CD1c-positive myeloid dendritic cell (primary cell): ENCODE measurements around the gene DDX54.
"Not testable (repeated sequence)": the region's sequence is repeated elsewhere in the genome, so short reads cannot be mapped to it uniquely, and the experiment has no call there.

ENCODE experiments used
- DNase-seq: peaks from one replicate; pipeline ENCODE4 v3.0.0-alpha.2; 2016; ENCODE audit errors: extremely low spot score

Gene DDX54

DNA sequence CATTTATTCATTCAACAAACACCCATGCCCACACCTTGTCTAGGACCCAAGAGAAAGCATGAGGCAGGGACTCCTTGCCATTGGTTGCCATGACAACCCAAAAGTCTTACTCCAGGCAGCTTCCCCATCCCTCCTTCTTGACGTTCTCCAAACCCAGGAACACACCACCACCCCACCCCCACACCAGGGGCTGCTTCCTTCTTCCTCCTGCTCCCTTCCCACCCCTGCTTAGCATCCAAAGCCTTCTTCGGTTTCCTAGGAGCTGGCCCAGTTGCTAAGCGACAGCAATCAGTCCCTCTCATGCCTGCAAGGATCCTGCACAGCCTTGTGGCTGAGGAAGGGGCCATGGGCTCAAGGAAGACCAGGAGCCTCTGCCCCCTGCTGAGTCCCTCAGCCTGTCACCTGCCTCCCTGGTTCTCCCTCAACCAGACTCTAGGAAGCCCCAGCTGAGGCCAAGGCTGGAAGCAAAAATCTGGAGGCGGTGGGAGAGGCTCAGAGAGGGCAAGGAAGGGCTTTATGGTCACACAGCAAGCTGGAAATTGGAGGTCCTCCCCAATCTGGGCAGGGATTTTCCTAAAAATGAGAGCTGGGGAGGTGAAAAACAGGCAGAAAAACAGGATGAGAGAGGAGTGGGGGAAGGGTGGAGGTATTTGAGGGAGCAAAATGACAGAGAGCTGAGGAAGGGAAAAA is 65.2 kb downstream of the DDX54 start:
- peak; percentile 36 for DNase-seq

DNA sequence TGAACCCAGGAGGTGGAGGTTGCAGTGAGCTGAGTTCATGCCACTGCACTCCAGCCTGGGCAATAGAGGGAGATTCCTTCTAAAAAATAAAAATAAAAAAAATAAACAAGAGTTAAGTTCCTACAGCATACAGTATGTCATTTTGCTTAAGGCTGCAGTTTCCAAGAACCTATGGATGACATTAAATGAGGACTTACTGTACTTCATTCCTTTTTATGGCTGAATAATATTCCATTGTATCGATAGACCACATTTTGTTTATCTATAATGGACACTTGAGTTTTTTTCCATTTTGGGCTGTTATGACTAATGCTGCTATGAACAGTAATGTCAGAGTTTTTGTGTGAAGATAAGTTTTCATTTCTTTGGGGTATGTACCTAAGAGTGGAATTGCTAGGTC is 67.1 kb downstream of the DDX54 start:
- no peak for DNase-seq

DNA sequence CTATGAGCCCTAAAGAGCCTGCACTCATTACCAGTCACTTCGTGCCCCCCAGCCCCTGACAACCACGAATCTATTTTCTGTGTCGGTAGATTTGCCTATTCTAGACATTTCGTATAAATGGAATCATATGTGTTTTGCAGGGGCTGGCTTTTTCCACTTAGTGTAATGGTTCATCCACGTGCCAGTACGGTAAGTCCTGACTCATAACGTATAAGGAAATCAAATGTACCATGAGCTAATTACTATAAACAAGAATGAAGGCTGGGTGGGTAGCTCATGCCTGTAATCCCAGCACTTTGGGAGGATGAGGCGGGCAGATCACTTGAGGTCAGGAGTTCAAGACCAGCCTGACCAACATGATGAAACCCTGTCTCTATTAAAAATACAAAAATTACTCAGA is 67.6 kb downstream of the DDX54 start:
- not testable (repeated sequence) for DNase-seq

DNA sequence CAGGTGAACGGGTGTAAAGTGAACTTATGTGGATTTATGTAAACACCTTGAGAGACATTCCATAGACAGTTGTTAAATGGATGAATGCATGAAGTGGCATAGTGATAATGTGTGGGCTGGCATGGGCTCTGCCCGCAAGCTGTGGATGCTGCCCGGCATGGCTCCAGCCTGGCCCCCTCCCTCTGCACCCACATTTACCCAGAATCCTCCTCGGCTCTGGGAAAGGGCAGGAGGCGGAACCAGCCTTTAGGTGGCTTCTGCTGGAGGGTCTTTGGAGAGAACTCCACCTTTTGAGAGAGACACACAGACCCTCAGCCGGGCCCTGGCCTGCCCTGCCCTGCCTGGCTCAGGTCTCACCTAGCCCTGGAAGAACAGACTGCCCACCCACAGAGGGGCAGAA is 68.4 kb downstream of the DDX54 start:
- DNase-seq = no peak

DNA sequence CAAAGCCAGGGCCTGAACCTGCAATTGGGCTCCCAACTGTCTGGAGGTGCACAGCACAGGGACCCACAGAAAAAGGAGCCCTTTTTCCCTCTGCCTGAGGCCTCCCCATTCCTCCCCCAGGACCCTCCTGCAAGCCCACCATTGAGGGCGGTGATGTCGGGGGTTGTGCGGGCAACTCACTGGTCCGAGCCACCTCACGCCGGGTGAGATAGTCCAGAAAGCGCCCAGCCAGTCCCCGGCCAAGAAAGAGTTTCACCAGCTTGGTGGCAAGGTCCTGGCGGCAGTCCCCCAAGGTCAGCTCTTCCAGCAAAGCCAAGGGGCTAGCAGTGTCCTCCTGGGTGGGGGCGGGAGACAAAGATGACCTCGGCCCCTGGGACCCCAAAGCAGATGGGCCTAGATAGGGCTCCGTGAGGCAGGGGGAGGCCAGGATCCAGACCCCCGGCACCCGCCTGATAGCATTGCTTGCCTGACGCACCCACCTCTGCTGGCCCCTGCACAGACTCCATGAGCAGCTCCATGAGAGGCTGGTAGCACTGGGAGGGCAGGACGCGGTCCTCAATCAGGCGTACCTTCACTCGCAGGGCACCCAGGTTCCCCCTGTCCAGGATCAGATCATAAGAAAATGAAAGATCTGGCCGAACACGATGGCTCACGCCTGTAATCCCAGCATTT is 69.7 kb downstream of the DDX54 start:
- no peak for DNase-seq

DNA sequence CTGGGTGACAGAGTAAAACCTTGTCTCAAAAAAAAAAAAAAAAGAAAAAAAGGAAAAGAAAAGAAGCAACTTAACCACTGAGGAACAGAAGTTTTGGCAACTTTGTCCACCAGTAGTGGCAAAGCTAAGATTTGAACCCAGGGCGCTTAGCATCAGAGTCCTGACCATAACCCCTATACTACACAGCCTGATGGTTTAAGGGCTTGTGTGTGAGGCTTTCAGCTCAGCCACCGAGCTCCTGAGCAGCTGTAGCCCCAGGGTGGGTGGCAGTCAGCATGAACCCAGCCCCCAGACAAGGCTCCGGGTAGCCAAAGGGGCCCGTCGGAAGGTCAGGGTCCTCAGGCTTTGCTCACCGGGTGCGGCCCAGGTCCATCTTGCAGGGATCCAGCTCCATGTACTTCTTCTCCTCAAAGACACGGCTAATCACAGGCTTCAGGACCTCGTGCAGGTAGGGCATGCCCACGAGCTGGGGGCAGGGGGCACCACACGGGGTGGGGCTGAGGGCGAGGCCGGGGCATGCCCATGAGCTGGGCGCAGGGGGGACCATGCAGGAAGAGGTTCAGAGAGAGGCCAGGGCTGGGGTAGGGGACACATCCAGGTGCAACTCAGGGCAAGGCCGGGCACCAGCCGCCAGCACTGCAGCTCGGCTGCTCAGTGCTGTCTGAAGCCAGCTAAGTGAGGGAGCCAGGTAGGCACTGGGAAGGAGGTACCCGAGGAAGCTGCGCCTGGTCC is 70.7 kb downstream of the DDX54 start:
- DNase-seq = no peak

DNA sequence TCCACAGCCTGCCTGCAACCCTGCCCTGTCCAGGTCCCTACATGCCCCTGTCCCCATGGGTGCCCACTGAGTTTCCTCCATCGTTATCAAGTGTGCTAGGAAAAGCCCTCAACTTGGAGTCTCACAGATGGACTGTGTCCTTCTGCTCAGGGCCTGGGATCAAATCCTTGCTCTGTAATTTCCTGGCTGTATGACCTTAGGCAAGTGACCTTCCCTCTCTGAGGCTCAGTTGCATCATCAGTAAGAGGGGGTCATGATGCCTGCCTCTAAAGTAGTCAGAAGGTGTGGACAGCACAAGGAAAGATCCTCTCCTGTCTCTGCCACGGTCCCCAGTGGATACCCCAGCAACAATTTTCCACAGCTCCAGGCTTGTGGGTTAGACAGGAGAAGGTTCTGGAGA is 71.9 kb downstream of the DDX54 start:
- DNase-seq = no peak

DNA sequence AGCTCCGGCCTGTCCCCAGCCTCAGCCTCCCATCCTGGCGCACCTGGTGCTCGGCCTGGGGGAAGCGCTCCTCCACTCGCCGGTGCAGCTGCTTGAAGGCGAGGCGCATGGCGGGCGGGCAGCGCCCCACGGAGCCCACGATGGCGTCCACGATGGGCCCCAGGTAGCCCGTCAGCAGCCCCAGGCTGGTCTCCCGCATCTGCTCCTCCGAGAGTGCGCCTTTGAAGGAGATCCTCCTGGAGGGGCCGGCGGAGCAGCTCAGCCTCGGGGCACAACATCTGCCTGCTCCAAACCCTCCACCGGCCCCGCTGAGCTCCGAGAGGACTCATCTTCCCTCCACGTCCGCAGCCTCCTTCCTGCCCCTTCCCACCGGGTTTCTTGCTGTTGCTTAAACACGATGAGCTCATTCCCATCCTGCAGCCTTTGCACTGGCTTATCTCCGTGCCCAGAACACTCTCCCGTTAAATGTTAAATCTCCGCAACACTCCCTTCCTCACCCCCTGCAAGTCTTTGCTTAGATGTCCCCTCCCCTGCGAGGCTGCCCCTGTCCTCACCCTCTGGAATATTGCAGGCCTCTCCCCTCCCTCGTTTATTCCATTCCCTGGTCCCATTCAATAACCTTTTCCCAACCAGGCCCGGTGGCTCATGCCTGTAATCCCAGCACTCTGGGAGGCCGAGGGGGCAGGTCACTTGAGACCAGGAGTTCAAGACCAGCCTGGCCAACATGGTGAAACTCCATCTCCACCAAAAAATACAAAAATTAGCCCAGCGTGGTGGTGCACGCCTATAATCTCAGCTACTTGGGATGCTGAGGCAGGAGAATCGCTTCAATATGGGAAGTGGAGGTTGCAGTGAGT is 73.0 kb downstream of the DDX54 start:
- DNase-seq = no peak

DNA sequence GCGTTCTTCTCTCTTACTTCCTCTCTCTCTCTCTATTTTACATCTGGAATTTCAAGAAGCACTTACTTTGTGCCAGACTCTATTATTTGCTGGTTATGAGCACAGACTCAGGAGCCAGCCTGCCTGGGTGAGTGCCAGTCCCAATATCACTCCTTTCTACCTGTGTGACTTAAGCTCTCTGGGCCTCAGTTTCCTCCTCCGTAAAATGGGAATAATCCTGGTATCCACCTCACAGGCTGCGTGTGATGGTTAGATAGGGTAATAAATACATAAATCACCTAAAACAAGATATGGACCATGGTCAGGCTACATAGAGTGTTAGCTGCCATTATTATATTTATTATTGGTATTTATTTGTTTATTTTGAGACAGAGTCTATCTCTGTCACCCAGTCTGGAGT is 74.0 kb downstream of the DDX54 start:
- no peak for DNase-seq

DNA sequence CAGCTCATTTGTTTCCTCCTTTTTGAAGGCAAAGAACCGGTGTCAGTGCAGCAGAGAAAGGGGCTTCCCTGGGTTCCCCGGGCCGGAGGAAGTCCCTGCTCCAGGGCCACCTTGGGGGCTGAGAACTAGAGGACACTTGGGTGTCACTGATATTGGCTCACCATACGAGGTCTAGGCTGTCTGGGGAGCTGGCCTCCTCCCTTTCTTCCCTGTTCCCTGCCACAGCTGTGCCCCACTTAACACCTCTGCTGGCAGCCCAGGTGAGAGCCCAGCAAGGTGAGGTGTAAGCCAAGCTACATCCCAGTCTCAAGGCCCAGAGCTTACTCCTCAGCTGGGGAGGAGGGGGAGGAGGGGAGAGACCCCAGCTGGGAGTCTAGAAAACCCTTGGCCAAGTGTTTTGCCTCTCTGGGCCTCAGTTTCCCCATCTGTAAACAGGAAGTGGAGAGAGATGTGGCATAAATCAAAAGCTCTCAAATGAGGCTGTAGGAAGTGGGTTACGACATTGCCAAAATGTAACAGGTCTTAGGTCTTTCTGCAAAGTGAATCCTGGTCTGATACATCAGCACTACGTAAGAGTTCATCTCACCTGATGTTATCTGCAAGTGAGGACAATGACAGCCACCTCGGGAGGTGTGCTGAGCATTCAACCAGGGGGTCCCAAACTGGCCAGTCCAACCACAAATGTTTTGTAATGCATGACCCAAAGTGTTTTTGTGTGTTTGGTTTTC is 75.2 kb downstream of the DDX54 start:
- DNase-seq = no peak

DNA sequence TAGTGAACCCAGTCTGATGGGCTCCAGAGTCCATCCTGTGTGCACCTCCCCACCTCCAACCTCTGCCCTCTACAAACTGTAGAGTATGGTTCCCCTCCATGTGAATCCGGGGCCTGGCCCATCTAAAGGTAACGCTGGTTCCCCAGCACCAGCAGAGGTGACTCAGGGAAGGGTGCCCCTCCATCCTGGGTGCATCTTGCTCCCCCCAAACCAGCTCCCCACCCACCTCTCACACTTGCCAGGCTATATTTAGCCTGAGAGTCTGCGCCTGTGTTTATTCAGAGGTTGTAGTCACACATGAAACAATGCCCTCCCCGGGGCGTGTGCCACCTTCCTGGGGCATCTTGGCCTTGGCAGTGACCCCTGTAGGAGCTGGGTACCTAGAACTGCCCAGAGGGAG is 75.9 kb downstream of the DDX54 start:
- DNase-seq = no peak

DNA sequence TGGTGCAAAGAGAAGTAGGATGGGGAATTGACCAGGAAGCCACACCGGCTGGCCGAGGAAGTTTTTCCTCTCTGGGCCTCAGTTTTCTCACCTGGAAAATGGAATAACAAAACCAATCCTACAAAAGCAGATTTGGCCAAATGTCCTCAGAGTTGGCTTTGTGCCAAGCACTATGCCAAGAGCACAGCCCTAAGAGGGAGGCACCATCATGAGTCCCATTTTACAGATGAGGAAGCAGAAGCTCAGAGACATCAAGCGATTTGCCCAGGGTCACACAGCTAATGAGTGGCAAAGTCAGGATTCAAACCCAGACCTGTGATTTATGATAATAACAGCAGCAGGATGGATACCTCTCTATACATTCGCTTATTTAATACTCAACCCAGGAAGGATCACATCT is 77.0 kb downstream of the DDX54 start:
- no peak for DNase-seq
